ENCODE data around the gene TAS1R1.
"Not testable (repeated sequence)": the region's sequence is repeated elsewhere in the genome, so short reads cannot be mapped to it uniquely, and the experiment has no call there.

Gene TAS1R1

DNA sequence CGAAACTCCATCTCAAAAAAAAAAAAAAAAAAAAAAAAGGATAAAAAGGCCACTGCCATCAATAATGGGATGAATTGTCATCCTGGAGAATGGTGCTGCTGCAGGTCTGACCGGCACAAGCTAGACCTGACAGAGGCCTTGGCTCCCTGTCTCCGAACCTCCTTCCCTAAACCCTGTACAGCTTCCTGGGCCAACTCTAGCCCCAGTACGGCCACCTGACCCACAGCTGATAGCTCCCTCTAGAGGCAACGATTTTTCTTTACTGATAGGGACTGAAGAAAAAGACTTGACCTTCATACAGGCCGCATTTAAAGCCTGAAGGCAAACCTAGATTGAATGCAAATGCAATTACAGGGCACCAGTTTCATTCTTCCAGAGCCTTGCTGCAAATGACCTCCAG, 31.5 kb upstream of the TAS1R1 start:
- DNase-seq = no peak

DNA sequence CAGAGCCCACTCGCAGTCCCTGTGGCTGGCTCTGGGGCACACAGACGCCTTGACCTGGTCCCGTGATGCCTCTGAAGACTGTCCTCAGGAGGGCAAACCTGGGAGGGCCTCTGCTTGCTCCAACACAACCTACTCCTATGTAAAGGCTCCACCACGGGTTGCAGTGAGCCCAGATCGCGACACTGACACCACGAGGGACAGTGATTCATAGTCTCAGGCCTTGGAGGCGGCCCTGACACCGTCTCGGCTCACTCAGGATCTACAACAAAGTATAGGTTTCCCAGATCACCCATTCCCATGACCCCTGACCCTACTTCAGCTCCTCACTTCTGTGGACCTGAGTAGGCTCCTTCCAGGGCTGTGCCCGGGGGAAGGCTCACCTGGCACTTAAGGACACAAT, 28.8 kb upstream of the TAS1R1 start:
- DNase-seq = no peak

DNA sequence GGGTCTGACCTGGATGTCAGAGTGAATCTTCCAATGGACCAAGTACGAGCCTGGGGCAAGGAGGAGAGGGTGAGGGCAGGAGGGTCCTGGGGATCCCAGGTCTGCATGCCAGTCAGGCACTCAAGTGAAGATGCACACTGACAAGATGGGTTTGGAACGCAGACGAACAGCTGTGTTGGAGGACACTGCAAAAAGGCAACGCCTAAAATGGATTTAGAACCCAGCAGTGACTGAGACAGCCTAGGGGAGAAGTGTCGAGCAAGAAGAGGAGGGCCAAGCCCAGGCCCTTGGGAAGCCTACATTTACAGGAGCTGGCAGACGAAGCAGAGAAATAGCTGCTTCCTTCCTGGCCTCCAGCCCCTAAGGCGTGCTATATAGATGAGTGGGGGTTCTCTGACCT, 26.6 kb upstream of the TAS1R1 start:
- no peak for DNase-seq

DNA sequence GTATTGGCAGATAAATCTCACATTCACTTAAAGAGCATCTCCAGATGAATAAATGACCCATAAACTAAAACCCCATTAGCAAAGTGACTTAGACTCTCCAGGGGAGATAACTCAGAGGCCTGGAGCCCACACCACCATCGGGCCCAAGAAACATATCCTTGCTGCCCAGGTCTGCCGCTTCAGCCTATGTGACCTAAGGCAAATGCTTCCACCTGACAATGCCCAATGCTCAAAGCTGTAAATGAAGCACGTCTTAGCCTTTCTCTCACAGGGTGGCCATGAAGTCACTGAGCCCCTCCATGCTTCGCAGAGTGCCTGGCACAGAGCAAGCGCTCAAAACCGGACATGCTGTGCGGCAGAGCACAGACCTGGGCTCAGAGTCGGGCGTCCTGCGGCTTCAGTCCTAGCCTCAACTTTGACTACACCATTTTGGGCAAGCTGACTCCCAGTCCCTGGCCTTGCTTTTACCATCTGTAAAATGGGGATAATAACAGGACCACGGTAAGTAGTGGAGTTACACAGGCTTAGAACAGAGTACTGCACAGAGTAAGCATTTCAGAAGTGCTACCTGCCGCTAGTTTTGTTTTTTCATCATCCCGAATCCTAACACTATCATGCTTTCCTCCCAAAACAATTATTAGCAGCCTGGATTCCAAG, 24.5 kb upstream of the TAS1R1 start:
- no peak for DNase-seq

DNA sequence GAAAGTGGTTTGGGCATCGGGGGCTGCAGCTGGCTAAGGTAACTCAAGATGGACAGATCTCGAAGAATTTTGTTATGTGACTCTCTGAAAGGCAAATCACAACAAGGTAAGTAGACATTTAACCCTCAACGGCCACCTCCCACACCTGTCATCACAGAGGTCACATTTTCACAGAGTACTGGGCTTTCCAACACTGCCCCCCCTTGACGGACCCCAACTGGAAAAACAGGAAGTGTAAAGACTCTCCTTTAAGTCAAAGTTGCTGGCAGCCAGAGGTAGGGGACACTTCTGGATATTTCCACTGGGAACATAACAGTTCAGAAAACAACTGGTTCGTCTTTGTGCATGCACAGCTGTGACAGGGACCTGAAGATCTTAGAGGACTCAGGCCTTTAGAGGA, 23.1 kb upstream of the TAS1R1 start:
- DNase-seq = no peak

DNA sequence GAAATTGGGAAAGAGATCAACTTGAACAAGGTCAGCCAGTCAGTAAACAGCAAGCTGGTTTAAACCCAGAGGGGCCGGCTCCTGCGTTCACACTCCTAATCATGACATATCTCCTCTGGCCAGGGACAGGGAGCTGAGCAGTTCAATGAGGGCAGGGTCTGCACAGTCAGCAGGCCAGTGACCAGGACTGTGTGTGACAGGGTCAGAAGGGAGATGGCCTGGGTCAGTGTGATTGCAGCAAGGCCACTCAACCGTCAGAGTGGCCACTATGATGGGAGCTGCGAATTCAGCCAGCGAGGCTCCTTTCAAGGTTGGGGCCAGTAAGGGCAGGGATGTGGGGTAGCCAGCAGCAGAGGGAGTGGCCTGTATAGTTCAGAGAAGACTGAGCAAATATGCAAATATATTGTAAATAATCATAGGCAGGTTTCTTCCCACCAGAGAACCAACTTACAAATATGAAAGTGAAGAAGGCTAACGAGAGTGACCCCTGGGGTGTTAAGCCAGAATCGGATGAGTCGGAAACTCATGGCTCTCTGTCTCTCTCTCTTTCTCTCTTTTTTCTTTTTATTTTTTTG, 20.8 kb upstream of the TAS1R1 start:
- no peak for DNase-seq

DNA sequence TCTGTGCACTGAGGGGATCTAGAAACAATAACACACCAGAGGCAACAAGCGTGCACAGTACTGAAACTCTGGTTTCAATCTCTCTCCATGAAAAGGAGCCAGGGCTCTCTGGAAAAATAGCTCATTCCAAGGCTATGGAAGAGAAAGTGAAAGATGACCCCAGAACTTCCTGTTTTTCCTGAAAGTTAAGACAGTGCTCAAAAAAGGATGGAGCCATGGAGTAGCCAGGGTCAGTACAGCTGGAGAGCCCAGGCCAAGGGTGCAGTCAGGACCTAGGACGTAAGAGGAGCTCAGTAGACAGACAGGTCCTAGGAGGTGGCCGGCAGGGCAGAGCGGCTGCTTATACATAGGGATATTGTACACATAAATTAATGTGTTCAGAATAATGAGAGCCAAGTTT, 19.9 kb upstream of the TAS1R1 start:
- no peak for DNase-seq

DNA sequence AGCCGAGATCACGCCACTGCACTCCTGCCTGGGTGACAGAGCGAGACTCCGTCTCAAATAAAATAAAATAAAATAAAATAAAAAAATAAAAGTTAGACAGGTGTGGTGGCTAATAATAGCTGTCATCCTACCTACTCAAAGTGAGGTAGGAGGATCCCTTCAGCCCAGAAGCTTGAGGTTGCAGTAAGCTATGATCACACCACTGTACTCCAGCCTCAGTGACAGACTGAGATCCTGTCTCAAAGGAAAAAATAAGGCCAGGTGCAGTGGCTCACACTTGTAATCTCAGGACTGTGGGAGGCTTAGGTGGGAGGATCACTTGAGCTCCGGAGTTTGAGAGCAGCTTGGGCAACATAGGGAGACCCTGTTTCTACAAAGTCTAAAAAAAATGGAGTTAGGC, 18.8 kb upstream of the TAS1R1 start:
- no peak for DNase-seq

DNA sequence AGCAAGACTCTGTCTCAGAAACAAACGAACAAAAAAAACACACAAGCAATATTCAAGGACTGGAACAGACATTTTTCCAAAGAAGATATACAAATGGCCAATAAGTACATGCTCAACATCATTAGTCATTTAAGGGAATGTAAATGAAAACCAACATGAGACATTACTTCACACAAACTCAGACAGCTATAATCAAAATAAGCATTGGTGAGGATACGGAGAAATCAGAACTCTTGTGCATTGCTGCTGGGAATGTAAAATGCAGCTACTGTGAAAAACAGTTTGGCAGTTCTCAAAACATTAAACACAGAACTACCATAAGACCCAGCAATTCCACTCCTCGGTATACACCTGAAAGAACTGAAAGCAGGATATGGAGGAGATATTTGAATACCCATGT, 16.2 kb upstream of the TAS1R1 start:
- no peak for DNase-seq

DNA sequence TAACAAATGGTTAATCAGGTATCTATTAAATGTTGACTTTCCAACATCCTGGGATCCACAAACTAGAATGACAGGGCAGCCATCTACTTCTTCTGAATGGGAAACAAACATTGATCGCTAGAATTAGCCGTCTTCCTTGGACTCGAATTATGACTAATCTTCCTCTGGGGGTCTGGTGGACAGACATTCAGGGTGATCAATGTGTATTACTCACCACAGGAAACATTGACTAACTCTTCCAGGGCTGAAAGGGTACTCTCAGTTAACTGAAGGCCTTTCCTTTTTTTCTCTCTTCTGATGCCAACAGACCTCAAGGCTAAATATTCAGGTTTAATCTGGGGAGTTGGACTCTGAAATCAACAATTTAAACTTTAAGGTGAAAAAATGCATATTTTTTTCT, 10.3 kb upstream of the TAS1R1 start:
- DNase-seq = peak; percentile 51

DNA sequence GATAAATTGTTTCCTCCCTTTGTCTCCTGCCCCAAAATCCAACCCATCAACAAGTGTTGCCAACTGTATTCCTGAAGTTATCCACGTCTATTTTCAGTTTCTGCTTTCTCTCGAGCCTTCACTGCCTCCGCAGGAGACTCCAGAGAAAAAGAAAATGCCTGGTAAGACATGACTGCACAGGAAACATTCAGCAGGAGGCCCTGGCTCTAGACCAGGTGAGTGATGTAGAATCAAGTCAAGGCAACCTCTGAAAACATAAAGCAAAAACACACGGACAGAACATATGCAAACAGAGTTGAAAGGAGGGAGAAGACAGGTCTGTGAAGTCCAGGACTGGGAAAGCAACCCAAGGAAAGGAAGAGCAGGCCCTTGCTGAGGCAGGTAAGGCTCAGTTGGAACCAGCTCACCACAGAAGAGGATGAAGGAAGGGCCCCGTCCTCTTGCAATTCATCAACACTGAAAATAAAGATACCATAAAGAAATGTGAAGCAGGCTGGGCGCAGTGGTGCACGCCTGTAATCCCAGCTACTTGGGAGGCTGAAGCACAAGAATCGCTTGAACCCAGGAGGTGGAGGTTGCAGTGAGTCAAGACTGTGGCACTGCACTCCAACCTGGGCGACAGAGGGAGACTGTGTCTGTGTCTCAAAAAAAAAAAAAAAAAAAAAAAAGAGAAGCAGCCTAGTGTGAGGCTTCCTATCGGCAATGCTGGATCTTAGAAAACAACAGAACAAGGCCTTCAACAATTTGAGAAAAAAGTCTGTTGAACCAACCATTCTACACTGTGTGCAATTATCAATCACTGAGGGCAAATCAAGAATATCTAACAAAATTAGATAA, 9.6 kb upstream of the TAS1R1 start:
- no peak for DNase-seq

DNA sequence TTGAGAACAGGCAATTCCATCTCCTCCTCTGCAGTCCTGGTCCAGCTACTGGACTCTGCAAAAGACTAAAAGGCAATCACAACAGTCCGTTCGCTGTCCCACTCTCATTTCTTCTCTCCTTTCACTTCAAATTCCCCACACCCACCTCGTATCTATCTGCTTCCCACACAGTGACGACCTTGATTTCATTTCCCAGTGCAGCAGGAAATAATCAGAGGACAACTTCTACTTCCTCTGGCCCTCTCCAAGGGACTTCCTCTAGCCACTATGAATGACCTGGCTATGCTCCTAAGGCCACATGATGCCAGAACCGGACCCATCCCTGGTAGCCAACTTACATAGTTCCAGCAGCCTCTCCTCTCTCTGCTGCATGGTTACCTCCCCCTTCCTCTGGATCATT, 8.8 kb upstream of the TAS1R1 start:
- no peak for DNase-seq

DNA sequence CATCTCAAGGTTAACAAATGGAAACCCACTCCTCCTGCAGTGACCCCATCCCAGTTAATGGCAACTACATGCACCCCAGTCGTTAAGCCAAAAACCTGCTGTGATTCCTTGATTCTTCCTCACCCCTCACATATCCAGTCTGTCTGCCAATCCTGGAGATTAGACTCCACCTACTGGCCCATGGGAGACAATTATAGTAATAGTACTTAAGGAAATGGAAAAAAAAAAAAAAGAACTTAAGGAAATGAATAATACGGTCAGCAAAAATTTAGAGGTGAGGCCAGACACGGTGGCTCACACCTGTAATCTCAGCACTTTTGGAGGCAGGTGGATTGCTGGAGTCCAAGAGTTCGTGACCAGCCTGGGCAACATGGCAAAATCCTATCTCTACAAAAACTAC, 7.8 kb upstream of the TAS1R1 start:
- DNase-seq = no peak

DNA sequence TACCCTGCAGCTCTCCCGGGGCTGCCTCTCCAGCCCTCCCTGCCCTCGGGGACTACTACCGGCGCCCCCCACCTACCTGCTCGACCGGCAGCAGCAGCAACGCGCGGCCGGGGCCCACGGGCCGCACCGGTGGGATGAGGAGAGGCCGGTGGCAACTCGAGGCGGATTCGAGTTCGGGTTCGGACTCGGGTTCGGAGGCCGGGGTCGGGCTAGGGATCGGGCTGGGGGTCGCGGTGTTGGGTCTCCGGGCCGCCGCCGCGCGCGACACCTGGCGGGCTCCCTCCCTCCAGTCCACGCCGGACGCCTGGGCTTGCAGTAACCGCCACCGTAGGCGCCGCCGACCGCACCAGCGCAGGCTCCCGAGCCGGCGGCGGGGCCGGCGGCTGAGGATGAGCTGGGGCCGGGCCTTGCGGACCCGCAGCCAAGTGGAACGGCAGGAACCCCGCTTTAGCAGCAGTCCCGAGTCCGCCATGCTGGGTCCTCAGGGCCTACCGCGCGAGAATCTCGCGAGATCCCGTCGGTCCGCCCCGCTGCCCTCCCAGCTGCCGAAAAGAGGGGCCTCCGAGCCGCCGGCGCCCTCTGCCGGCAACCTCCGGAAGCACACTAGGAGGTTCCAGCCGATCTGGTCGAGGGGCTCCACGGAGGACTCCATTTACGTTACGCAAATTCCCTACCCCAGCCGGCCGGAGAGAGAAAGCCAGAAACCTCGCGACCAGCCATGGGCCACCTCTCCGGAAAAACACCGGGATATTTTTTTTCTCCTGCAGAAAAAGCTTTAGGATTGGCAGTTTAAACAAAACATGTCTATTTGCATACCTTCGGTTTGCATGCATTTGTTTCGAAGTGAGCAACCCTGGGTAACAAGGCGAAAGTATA, 838 bp upstream of the TAS1R1 start, which contains the start of gene NOL9:
NOL9 (minus strand) TSS at position 483 of the 876 bp plus-strand sequence; CDS start at position 472, 11 bp downstream.
- DNase-seq = peak; percentile 97

DNA sequence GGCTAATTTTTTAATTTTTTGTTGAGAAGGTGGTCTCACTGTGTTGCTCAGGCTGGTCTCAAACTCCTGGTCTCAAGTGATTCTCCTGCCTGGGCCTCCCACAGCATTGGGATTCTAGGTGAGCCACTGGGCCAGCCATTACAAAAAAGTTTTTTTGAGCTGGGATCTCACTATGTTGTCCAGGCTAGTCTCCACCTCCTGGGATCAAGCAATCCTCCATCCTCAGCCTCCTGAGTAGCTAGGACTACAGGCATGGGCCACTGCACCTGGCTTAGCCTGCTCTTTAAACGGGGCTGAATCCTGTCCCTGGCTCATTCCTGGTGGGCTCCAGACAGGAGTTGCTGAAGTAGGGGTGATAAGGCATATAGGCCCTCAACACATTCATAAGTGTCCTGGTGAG, 2.5 kb downstream of the TAS1R1 start:
- no peak for DNase-seq

DNA sequence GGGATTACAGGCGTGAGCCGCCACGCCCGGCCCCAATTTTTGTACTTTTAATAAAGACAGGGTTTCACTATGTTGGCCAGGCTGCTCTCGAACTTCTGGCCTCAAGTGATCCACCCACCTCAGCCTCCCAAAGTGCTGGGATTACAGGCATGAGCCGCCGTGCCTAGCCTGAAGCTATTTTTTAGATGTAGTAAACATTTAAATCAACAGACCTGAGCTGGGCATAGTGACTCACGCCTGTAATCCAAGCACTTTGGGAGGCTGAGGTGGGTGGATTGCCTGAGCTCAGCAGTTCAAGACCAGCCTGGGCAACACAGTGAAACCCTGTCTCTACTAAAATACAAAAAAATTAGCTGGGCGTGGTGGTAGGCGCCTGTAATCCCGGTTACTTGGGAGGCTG, 4.1 kb downstream of the TAS1R1 start:
- not testable (repeated sequence) for DNase-seq

DNA sequence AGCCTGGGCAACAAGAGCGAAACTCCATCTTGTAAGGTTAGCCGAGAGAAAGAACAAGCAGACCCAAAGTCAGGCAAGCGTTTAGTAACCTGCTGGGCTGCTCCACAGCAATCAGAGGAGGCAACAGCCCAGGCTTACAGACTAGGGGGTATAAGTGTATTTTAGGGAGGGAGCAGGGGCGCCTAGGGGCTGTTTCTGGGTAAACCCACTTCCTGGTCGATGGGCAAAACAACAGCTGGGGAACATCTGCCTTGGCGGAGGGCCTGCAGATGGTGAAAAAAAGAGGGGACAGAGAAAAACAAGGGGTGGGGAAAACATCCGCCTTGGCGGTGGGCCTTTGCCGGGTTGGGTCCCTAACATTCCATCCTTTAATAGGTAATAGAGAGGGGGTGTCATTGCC, 5.2 kb downstream of the TAS1R1 start:
- no peak for DNase-seq

DNA sequence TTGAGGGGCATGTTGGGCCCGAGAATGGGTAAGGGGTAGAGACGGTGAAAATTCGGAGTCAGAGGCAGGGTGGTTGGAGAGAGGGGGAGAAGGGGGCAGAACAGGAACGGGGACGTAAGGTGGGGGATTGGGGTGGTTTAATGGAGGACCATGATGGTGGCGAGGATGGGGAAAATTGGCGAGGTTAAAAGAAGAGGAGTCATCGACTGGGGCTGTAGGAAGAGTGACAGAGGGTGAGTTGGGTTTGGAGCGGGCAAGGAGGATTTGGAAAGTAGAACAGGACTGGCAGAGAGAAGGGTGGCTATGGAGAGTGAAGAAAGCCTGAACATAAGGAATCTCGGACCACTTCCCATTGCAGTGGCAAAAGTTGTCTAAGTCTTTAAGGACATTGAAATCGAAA, 13.9 kb downstream of the TAS1R1 start:
- DNase-seq = no peak

DNA sequence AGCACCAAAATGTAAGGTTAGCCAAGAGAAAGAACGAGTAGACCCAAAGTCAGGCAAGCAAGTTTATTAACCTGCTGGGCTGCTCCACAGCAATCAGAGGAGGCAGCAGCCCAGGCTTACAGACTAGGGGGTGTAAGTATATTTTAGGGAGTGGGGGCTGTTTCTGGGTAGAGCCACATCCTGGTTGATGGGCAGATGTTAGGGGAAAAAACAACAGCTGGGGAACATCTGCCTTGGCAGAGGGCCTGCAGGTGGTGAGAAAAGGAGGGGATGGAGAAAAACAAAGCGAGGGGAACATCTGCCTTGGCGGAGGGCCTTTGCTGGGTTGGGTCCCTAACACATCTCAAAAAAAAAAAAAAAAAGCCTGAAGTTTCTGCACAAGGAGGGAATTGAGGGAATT, 15.0 kb downstream of the TAS1R1 start:
- DNase-seq = no peak

DNA sequence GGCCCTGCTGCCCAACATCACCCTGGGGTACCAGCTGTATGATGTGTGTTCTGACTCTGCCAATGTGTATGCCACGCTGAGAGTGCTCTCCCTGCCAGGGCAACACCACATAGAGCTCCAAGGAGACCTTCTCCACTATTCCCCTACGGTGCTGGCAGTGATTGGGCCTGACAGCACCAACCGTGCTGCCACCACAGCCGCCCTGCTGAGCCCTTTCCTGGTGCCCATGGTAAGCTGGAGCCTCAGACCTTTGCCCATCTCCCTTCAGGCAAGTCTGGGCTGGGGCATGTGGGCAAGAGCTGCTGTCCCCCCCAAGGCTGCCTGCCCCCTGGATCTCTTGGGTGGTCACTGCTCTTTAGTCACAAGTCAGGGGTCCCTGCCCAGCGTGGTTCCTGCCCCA, 15.9 kb downstream of the TAS1R1 start:
- DNase-seq = no peak

DNA sequence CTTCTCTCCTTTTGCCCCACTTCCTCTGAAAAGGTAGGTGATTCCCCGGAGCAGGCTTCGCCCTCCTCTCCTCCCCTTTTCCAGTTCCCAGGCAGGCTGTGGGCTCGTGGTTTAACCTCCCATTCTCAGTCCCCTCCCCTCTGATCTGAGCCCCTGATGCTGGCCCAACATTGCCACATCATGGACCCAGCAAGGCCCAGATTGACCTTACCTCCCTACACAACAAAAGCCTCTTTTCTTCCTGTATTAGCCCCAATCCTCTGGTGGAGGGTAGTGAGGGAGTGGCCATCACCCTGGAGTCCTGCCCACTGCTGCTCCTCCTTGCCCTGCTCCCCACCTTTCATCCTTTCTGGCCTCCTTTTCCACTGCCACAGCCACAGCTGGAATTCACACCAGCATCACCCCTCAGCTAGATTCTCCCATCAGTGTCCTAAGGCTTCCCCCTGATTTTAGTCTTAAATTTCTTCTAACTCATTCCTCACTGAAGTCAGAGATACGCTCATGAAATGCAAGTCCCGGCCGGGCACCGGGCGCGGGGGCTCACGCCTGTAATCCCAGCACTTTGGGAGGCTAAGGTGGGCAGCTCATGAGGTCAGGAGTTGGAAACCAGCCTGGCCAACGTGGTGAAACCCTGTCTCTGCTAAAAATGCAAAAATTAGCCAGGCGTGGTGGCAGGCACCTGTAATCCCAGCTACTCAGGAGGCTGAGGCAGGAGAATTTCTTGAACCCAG, 17.7 kb downstream of the TAS1R1 start:
- no peak for DNase-seq

DNA sequence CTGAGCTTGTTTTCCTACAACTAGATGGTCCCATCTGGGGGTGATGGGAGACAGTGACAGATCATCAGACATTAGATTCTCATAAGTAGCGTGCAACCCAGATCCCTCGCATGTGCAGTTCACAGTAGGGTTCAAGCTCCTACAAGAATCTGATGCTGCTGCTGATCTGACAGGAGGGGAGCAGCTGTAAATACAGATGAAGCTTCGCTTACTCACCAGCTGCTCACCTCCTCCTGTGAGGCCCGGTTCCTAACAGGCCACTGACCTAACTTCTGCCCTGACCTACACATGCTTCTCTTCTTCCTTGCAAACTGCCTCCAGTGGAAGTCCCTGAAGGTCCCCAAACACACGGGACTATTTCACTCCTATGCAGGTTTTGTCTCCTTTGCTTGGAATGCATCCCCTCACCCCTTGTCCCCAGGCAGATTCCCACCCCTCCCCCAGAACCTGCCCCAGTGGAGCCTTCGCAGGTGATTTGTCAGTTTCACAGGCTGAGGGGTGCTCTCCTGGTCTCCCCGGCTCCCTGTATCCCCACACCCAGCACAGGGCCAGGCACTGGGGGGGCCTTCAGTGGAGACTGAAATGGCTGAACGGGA, 19.0 kb downstream of the TAS1R1 start:
- DNase-seq = no peak
